GM19023 (cell line): ENCODE results near the gene DDR2.

Source experiments
- ATAC-seq: cut with Tn5 transposase; IDR thresholded peaks from one replicate; pipeline ENCODE4 v1.9.1; 2021; ENCODE audit warnings: mild to moderate bottlenecking, moderate library complexity; ENCODE audit not compliant: unreplicated experiment

Gene DDR2

GRCh38 chr1:162694911-162695310 is 62.6 kb downstream of the DDR2 start:
- ATAC-seq = no peak

- no peak for ATAC-seq
These were observed 63.4 kb downstream of the DDR2 start for GRCh38 chr1:162695687-162696086.

GRCh38 chr1:162696286-162696862 is 64.1 kb downstream of the DDR2 start:
- no peak for ATAC-seq

GRCh38 chr1:162697140-162697895 is 65.1 kb downstream of the DDR2 start:
- peak; percentile 39 for ATAC-seq

GRCh38 chr1:162699366-162699765 is 67.1 kb downstream of the DDR2 start:
- no peak for ATAC-seq

DNA sequence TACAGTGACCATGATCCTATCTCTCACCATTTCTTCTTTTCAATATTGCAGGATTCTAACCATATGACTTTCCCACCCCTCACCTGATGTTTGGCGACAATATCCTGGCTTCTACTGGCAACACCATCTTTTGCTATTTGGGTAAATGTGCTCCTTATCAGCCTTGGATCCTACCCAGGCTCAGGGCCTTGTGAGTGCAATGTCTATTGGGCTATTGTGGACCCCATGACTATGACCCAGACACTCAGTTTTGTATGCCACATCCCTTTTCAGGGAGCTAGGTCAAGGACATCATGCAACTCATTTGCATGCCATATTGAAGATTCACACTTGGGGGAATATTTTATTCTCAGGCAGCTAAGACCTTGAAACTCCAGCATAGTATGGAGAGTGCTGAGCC is 67.9 kb downstream of the DDR2 start:
- no peak for ATAC-seq

- ATAC-seq = no peak
These were observed 69.0 kb downstream of the DDR2 start for GRCh38 chr1:162701286-162701685.

- no peak for ATAC-seq
These were observed 70.4 kb downstream of the DDR2 start for GRCh38 chr1:162702628-162703027.

GRCh38 chr1:162703708-162704107 is 71.4 kb downstream of the DDR2 start:
- ATAC-seq = no peak

GRCh38 chr1:162704673-162705424 is 72.6 kb downstream of the DDR2 start:
- no peak for ATAC-seq

- no peak for ATAC-seq
These were observed 73.7 kb downstream of the DDR2 start for GRCh38 chr1:162706003-162706402.

GRCh38 chr1:162706606-162707005 is 74.3 kb downstream of the DDR2 start:
- no peak for ATAC-seq

GRCh38 chr1:162708286-162708685 is 76.0 kb downstream of the DDR2 start:
- ATAC-seq = no peak

GRCh38 chr1:162709132-162709860 is 77.0 kb downstream of the DDR2 start:
- no peak for ATAC-seq

- no peak for ATAC-seq
These were observed 77.6 kb downstream of the DDR2 start for GRCh38 chr1:162709870-162710269.

GRCh38 chr1:162710345-162710744 is 78.1 kb downstream of the DDR2 start:
- ATAC-seq = no peak

DNA sequence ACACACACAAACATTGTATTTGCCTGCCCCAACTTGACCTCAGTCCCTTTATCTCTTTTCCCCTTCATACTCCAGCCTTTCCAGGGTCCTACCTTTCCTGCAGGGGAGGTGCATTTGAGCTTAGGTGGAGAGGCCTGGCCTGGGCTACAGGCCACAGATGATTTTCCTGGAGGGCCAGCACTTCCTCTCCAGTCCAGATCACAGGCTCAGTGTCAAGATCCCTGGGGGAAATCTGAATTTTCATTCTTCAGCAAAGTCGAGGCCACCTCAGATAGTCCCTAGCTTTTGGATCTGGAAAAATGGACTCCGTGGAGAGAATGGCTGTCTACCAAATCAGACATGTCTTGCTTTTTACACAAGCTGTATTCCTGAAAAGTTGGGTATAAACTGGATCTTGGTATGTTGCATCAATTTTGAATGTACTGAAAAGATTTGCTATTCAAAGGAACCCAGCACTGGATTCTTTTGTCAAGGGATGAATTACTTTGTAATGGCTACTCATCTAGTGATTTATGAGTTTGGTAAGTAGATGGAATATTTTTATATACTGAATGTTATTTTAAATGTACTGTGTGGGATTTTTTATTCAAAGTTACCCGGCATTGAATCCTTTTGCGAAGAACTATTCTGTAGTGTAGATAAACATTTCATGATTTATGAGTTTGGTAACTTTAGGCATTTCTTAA is 78.7 kb downstream of the DDR2 start:
- no peak for ATAC-seq

DNA sequence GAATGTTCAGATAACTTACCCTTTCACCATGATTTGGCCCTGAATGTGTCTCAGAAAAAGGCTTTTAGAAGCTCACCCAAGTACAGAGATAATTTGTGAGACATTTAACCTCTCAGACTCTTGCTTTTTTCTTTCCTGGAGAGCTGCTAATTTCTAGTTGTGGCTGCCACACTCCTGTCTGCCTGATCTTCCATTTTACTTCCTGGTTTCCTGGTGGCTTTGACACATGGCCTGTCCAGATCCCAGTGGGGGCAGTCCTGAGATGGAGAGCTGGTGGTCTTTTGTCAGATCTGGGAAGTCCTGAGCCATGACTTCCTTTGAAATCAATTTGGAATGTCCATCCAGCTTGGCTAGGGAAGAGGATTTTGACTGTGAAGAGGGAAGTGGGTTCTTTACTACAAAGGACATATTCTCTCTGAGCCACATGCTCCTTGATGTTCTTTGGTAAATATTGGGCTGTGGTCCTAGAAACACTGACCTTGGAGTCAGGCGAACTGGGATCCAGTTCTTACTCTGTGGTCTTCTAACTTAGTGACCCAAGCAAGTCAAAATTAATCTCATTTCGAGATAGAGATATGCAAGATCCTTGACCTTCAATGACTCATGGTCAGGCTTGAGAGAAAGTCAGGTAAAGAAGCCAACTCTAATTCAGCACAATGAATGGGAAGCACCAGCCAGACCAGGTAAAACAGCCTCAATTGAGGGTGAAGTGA is 80.2 kb downstream of the DDR2 start:
- no peak for ATAC-seq

- ATAC-seq = no peak
These were observed 83.9 kb downstream of the DDR2 start for GRCh38 chr1:162716123-162716522.

- no peak for ATAC-seq
These were observed 84.3 kb downstream of the DDR2 start for GRCh38 chr1:162716552-162716951.
